ENCODE data around the gene ZNF385A. TPM values are rescaled to one million over a fixed set of nuclear protein-coding genes. Genes with fewer than 3 reads are reported as not detected.
A peak's percentile ranks its signal among the peaks of the same experiment; 100 is the strongest.

The ZNF385A gene
- total RNA-seq, 1 donor from 2014 or later: 28.3 TPM

- H3K4me3 ChIP-seq: no peak overlapping the region
- DNase-seq (no peak), ATAC-seq (peak; percentile 61 to 70)
- intact Hi-C loops (cut with DNase I): no loop called here
- H3K36me3 ChIP-seq: peaks cover 35% of the 10 kb centered on the region
- peaks cover 46% of the 10 kb centered on the region for H3K4me1 ChIP-seq
- H3K27me3 ChIP-seq (ENCODE audit: low read depth): no peaks in the 10 kb centered on the region
- TF ChIP-seq CTCF (IDR thresholded peaks at IDR 0.05): no peak
- peak overlapping the region; percentile 61 for H3K27ac ChIP-seq
- no peaks in the 10 kb centered on the region for H3K9me3 ChIP-seq
Measured at GRCh38 chr12:54352891-54353874, 31.4 kb downstream of the ZNF385A start.

GRCh38 chr12:54352022-54352531 is 32.5 kb downstream of the ZNF385A start:
- H3K9me3 ChIP-seq: no peaks in the 10 kb centered on the region
- H3K27me3 ChIP-seq (ENCODE audit: low read depth): no peaks in the 10 kb centered on the region
- intact Hi-C loops (cut with DNase I): no loop called here
- peak overlapping the region; percentile 61 for H3K27ac ChIP-seq
- H3K4me1 ChIP-seq: peaks cover 43% of the 10 kb centered on the region
- no peak for TF ChIP-seq CTCF (IDR thresholded peaks at IDR 0.05)
- ATAC-seq (peak; percentile 48 to 62), DNase-seq (peak; percentile 71)
- no peak overlapping the region for H3K4me3 ChIP-seq
- peaks cover 46% of the 10 kb centered on the region for H3K36me3 ChIP-seq

- peak overlapping the region; percentile 25 for H3K27ac ChIP-seq
- ATAC-seq (no peak), DNase-seq (no peak)
- peaks cover 53% of the 10 kb centered on the region for H3K36me3 ChIP-seq
- intact Hi-C loops (cut with DNase I): no loop called here
- H3K4me3 ChIP-seq: no peak overlapping the region
- peaks cover 38% of the 10 kb centered on the region for H3K4me1 ChIP-seq
- H3K27me3 ChIP-seq (ENCODE audit: low read depth): no peaks in the 10 kb centered on the region
- no peak for TF ChIP-seq CTCF (IDR thresholded peaks at IDR 0.05)
- H3K9me3 ChIP-seq: no peaks in the 10 kb centered on the region
Measured at GRCh38 chr12:54351341-54351740, 33.2 kb downstream of the ZNF385A start.

GRCh38 chr12:54350743-54351142 is 33.8 kb downstream of the ZNF385A start:
- Histone ChIP-seq H3K4me3 (no peak overlapping the region), H3K4me1 (peaks cover 32% of the 10 kb centered on the region), H3K9me3 (no peaks in the 10 kb centered on the region), H3K27me3 (ENCODE audit: low read depth) (no peaks in the 10 kb centered on the region), H3K36me3 (peaks cover 59% of the 10 kb centered on the region), H3K27ac (peak overlapping the region; percentile 25)
- DNase-seq (no peak), ATAC-seq (peak; percentile 51 to 61)
- TF ChIP-seq CTCF (IDR thresholded peaks at IDR 0.05): no peak
- intact Hi-C loops (cut with DNase I): no loop called here

GRCh38 chr12:54349679-54350078 is 34.9 kb downstream of the ZNF385A start:
- no peak for ATAC-seq
- no peaks in the 10 kb centered on the region for H3K27me3 ChIP-seq (ENCODE audit: low read depth)
- no peak for TF ChIP-seq CTCF (IDR thresholded peaks at IDR 0.05)
- no peaks in the 10 kb centered on the region for H3K9me3 ChIP-seq
- no peak overlapping the region for H3K4me3 ChIP-seq
- H3K36me3 ChIP-seq: peaks cover 70% of the 10 kb centered on the region
- peak overlapping the region; percentile 25 for H3K27ac ChIP-seq
- H3K4me1 ChIP-seq: peaks cover 32% of the 10 kb centered on the region
- DNase-seq: no peak
- intact Hi-C loops (cut with DNase I): no loop called here
